Smooth muscle cell (in vitro differentiated cells): Measurements from ENCODE around the gene KRTAP9-2. TPM values are rescaled to one million over a fixed set of nuclear protein-coding genes. Genes with fewer than 3 reads are reported as not detected.
"Not testable (repeated sequence)": the region's sequence is repeated elsewhere in the genome, so short reads cannot be mapped to it uniquely, and the experiment has no call there.

Experiments
- DNase-seq: peaks from one replicate; lab custom pipeline; 2025; ENCODE audit not compliant: unreplicated experiment; lab: John Stamatoyannopoulos, UW
- H2AFZ ChIP-seq: fragments of 200-600 bp; sonication (generic); 2 replicates; pipeline ENCODE4 v1.6.0; 2016; ENCODE audit warnings: antibody characterized with exemption, low read depth, mild to moderate bottlenecking
- H3F3A ChIP-seq: fragments of 200-600 bp; sonication (generic); 2 replicates; pipeline ENCODE4 v1.6.0; 2017; ENCODE audit warnings: antibody characterized with exemption, low read depth
- H3K27ac ChIP-seq: fragments of 200-600 bp; sonication (generic); 2 replicates; pipeline ENCODE4 v1.5.1; 2016; ENCODE audit warnings: low read depth, mild to moderate bottlenecking
- H3K27me3 ChIP-seq: fragments of 200-600 bp; sonication (generic); 2 replicates; pipeline ENCODE4 v1.6.1; 2016; ENCODE audit warnings: low read depth, mild to moderate bottlenecking
- H3K36me3 ChIP-seq: fragments of 200-600 bp; sonication (generic); 2 replicates; pipeline ENCODE4 v1.5.1; 2016; ENCODE audit warnings: low read depth
- H3K4me1 ChIP-seq: fragments of 200-600 bp; sonication (generic); 2 replicates; pipeline ENCODE4 v1.5.1; 2016; ENCODE audit warnings: low read depth
- H3K4me2 ChIP-seq: fragments of 200-600 bp; sonication (generic); 2 replicates; pipeline ENCODE4 v1.6.0; 2016; ENCODE audit warnings: mild to moderate bottlenecking
- H3K4me3 ChIP-seq: fragments of 200-600 bp; sonication (generic); 2 replicates; pipeline ENCODE4 v1.5.1; 2016; ENCODE audit warnings: mild to moderate bottlenecking
- H3K79me2 ChIP-seq: fragments of 200-600 bp; sonication (generic); 2 replicates; pipeline ENCODE4 v1.6.0; 2016; ENCODE audit warnings: low read depth, mild to moderate bottlenecking
- H3K9ac ChIP-seq: fragments of 200-600 bp; sonication (generic); 2 replicates; pipeline ENCODE4 v1.6.0; 2016; ENCODE audit warnings: low read depth
- H3K9me3 ChIP-seq: fragments of 200-600 bp; sonication (generic); replicated peaks from 2 replicates; pipeline ENCODE4 v1.5.1; 2016; ENCODE audit warnings: low read depth
- H4K20me1 ChIP-seq: fragments of 200-600 bp; sonication (generic); 2 replicates; pipeline ENCODE4 v1.6.0; 2016; ENCODE audit warnings: low read depth
- WGBS: methylation state at CpG from one replicate; pipeline ENCODE4 v1.1.7; 2016; ENCODE audit warnings: low lambda C conversion rate; 5-methylcytosine and 5-hydroxymethylcytosine counted together
- polyA plus RNA-seq: library from polyadenylated mRNA; unstranded; fragments of >200 nt; fragmentation: Nextera tagmentation; extraction: Ambion mirVana; gene quantifications from 2 replicates; pipeline ENCODE4 v1.2.1, GENCODE V29; 2016
- total RNA-seq: library from RNA; depleted of rRNA; stranded (reverse); fragments of >200 nt; gene quantifications from 2 replicates; pipeline ENCODE4 v1.2.3, GENCODE V29; 2014
- TF ChIP-seq, protein P1 (sequence below): fragments of 200-600 bp; sonication (generic); IDR thresholded peaks from 2 replicates; pipeline ENCODE4 v1.5.1; 2017; ENCODE audit warnings: borderline replicate concordance, mild to moderate bottlenecking, antibody characterized with exemption; ENCODE audit not compliant: insufficient read depth, poor library complexity, severe bottlenecking

The KRTAP9-2 gene
- total and polyA plus RNA-seq, 2 experiments from 2014 or later, result not detected

DNA sequence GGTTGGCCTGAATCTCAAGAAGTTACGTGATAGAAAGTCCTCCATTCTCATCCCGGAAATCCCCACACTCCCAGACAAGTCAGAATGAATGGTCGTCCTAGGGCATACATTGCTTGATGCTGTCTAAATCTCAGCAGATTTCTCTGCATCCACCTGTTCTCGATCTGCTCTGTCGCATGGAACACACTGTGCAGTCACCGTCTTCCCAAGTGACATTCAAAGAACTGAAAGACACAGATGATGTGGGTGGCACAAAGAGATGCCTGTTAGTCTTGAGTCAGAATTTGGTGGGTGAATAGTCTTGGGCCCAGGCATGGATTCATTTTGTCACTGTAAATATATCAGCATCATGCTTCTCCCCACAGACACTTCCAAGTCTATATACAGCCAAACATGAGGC, 5.3 kb downstream of the KRTAP9-2 start:
- Histone ChIP-seq H3K27ac (no peak overlapping the region), H3K79me2 (no peaks in the 10 kb centered on the region), H3K4me3 (no peak overlapping the region), H2AFZ (no peak overlapping the region), H3K27me3 (peaks cover 33% of the 10 kb centered on the region), H3K4me2 (no peak overlapping the region), H3K9me3 (no peaks in the 10 kb centered on the region), H3F3A (no peaks in the 10 kb centered on the region), H3K9ac (no peak overlapping the region), H4K20me1 (no peaks in the 10 kb centered on the region), H3K4me1 (no peaks in the 10 kb centered on the region), H3K36me3 (no peaks in the 10 kb centered on the region)
- TF ChIP-seq, protein P1, sequence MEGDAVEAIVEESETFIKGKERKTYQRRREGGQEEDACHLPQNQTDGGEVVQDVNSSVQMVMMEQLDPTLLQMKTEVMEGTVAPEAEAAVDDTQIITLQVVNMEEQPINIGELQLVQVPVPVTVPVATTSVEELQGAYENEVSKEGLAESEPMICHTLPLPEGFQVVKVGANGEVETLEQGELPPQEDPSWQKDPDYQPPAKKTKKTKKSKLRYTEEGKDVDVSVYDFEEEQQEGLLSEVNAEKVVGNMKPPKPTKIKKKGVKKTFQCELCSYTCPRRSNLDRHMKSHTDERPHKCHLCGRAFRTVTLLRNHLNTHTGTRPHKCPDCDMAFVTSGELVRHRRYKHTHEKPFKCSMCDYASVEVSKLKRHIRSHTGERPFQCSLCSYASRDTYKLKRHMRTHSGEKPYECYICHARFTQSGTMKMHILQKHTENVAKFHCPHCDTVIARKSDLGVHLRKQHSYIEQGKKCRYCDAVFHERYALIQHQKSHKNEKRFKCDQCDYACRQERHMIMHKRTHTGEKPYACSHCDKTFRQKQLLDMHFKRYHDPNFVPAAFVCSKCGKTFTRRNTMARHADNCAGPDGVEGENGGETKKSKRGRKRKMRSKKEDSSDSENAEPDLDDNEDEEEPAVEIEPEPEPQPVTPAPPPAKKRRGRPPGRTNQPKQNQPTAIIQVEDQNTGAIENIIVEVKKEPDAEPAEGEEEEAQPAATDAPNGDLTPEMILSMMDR, result no peak
- no peak for DNase-seq
- WGBS, result 82% methylated on average over 6 of the region's 6 CpGs

DNA sequence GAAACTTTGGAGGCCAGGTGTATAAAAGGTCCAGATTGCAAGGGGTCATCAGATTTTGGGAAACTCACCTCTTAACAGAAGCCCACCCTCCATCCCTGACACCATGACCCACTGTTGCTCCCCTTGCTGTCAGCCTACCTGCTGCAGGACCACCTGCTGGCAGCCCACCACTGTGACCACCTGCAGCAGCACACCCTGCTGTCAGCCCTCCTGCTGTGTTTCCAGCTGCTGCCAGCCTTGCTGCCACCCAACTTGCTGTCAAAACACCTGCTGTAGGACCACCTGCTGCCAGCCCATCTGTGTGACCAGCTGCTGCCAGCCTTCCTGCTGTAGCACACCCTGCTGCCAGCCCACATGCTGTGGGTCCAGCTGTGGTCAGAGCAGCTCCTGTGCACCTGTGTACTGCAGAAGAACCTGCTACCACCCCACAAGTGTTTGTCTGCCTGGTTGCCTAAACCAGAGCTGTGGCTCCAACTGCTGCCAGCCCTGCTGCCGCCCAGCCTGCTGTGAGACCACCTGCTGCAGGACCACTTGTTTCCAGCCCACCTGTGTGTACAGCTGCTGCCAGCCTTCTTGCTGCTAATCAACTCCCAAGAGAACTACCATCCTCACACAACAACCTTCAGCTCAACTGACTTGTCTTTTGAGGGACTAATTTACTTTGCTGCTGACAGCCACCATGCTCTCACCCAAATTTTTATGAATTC, 6.1 kb downstream of the KRTAP9-2 start, which contains the start of gene KRTAP9-3:
TSS of gene KRTAP9-3 (plus strand) at position 51 of the 707 bp plus-strand sequence. CDS start at position 104, 53 bp downstream.
- not testable (repeated sequence) for H3K36me3 ChIP-seq, H3K27ac ChIP-seq, H3K9ac ChIP-seq, H3F3A ChIP-seq, H3K9me3 ChIP-seq, H2AFZ ChIP-seq, H3K79me2 ChIP-seq, H3K4me3 ChIP-seq, DNase-seq, H3K4me2 ChIP-seq, H3K4me1 ChIP-seq, H4K20me1 ChIP-seq
- 75% methylated on average over 1 of the region's 1 CpG for WGBS
- H3K27me3 ChIP-seq, result peaks cover 33% of the 10 kb centered on the region

DNA sequence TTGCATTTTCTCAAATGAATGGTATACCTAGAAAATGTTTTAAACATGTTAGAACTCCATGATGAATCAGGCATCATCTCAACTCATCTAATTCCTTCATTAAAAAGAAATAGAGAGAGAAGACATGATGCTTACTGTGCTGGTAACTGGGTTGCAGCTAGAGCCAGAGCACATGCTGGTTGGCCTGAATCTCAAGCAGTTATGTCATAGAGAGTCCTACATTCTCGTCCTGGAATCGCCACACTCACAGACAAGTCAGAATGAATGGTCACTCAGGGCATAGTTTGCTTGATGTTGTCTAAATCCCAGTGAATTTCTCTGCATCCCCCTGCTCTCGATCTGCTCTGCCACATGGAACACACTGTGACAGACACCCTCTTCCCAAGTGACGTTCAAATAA, 10.7 kb downstream of the KRTAP9-2 start:
- not testable (repeated sequence) for H3K27ac ChIP-seq, H4K20me1 ChIP-seq, H3K9me3 ChIP-seq, H3K36me3 ChIP-seq, DNase-seq, H3K4me3 ChIP-seq, H3F3A ChIP-seq, H3K4me1 ChIP-seq, H3K9ac ChIP-seq, H3K79me2 ChIP-seq, H3K4me2 ChIP-seq, H2AFZ ChIP-seq
- H3K27me3 ChIP-seq, result peaks cover 23% of the 10 kb centered on the region
- WGBS, result 73% methylated on average over 4 of the region's 4 CpGs

DNA sequence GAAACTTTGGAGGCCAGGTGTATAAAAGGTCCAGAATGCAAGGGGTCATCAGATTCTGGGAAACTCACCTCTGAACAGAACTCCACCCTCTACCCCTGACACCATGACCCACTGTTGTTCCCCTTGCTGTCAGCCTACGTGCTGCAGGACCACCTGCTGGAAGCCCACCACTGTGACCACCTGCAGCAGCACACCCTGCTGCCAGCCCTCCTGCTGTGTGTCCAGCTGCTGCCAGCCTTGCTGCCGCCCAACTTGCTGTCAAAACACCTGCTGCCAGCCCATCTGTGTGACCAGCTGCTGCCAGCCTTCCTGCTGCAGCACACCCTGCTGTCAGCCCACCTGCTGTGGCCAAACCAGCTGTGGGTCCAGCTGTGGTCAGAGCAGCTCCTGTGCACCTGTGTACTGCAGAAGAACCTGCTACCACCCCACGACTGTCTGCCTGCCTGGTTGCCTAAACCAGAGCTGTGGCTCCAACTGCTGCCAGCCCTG, 11.5 kb downstream of the KRTAP9-2 start, which contains the start of gene KRTAP9-8:
TSS of gene KRTAP9-8 (plus strand) at position 51 of the 489 bp plus-strand sequence. CDS start at position 104, 53 bp downstream.
- not testable (repeated sequence) for H4K20me1 ChIP-seq, DNase-seq, H3K36me3 ChIP-seq, H3K9ac ChIP-seq, H3K27ac ChIP-seq, H3K9me3 ChIP-seq, H3K79me2 ChIP-seq, H3K4me1 ChIP-seq, H3F3A ChIP-seq, H2AFZ ChIP-seq, H3K4me2 ChIP-seq, H3K4me3 ChIP-seq
- H3K27me3 ChIP-seq, result peaks cover 20% of the 10 kb centered on the region
- 48% methylated on average over 3 of the region's 3 CpGs for WGBS

DNA sequence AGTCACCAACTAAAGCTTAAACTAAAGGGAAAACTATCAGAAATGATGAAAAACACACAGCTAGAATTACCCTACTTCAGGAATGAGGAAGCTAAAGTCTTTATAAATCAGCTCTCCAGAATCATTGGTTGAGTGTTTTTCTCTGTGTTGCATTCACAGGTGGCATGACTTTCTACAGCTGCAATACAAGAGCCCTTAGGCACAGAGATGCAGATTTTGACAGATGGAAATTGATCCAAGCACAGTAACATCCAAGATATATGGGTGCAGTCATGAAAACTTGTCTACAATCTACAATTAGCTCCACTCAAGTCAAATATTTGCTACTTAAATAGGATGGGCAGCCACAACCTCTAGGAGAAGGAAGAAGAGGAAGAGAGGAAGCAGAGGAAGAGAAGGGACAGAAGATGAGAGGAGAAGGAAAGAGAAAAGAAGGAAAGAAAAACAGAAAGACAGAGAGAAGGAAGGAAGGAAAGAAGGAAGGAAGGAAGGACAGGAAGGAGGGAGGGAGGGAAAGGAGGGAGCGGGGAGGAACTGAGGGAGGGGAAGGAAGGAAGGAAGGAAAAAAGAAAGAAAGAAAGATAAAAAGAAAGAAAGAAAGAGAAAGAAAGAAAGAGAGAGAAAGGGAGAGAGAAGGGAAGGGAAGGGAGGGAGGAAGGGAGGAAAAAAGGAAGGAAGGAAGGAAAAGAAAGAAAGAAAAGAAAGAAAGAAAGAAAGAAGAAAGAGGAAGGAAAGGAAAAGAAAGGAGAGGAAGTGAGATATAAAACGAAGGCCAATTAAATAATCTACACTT, 20.7 kb downstream of the KRTAP9-2 start:
- H3K79me2 ChIP-seq, H3K36me3 ChIP-seq, H3K9me3 ChIP-seq, H3K4me1 ChIP-seq, H3K9ac ChIP-seq, H2AFZ ChIP-seq, H3F3A ChIP-seq, H3K4me3 ChIP-seq, DNase-seq, H4K20me1 ChIP-seq, H3K27ac ChIP-seq, H3K4me2 ChIP-seq: not testable (repeated sequence)
- peaks cover 27% of the 10 kb centered on the region for H3K27me3 ChIP-seq
- WGBS, result 22% methylated on average over 2 of the region's 2 CpGs

DNA sequence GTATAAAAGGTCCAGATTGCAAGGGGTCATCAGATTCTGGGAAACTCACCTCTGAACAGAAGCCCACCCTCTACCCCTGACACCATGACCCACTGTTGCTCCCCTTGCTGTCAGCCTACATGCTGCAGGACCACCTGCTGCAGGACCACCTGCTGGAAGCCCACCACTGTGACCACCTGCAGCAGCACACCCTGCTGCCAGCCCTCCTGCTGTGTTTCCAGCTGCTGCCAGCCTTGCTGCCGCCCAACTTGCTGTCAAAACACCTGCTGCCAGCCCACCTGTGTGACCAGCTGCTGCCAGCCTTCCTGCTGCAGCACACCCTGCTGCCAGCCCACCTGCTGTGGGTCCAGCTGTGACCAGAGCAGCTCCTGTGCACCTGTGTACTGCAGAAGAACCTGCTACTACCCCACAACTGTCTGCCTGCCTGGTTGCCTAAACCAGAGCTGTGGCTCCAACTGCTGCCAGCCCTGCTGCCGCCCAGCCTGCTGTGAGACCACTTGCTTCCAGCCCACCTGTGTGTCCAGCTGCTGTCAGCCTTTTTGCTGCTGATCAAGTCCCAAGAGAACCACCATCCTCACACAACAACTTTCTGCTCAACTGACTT, 23.3 kb downstream of the KRTAP9-2 start, which contains the start of gene KRTAP9-4:
TSS of gene KRTAP9-4 (plus strand) at position 51 of the 604 bp plus-strand sequence. CDS start at position 85, 34 bp downstream.
- not testable (repeated sequence) for H3K9me3 ChIP-seq, DNase-seq
- WGBS, result 92% methylated on average over 2 of the region's 2 CpGs

More for the DNA sequence above, 23.3 kb downstream of the KRTAP9-2 start, which contains the start of gene KRTAP9-4:
- not testable (repeated sequence) for H3K36me3 ChIP-seq, H4K20me1 ChIP-seq, H3K4me2 ChIP-seq, H3K27ac ChIP-seq, H3K79me2 ChIP-seq, H3K9ac ChIP-seq, H3F3A ChIP-seq, H3K4me3 ChIP-seq, H2AFZ ChIP-seq, H3K4me1 ChIP-seq
- H3K27me3 ChIP-seq, result peaks cover 45% of the 10 kb centered on the region
